AG04450 (cell line): ENCODE measurements around the gene RAP2B. TPM values are rescaled to one million over a fixed set of nuclear protein-coding genes. Genes with fewer than 3 reads are reported as not detected.
"Not testable (repeated sequence)": the region's sequence is repeated elsewhere in the genome, so short reads cannot be mapped to it uniquely, and the experiment has no call there.

Experiments
- CTCF ChIA-PET: fragments of 300-600, 350-600 bp; formaldehyde crosslinking; extraction: SDS; loops from one replicate; lab custom pipeline; 2022; ENCODE audit warnings: antibody characterized with exemption, inconsistent platforms; lab: Charles Lee
- POLR2A ChIA-PET: fragments of 350-600 bp; formaldehyde crosslinking; extraction: SDS; loops from one replicate; lab custom pipeline; 2021; ENCODE audit warnings: antibody characterized with exemption, inconsistent platforms; lab: Yijun Ruan, JAX
- DNase-seq: peaks from one replicate; pipeline ENCODE4 v3.0.0-alpha.2; 2011; ENCODE audit warnings: low read depth, low spot score
- H3K27ac ChIP-seq: one replicate; pipeline ENCODE4 v1.5.1; 2012; ENCODE audit warnings: low read depth, low read length, control low read depth
- H3K27me3 ChIP-seq: one replicate; pipeline ENCODE4 v1.6.0; 2012; ENCODE audit warnings: low read length; ENCODE audit not compliant: control insufficient read depth, insufficient read depth
- H3K4me3 ChIP-seq: 2 replicates; pipeline ENCODE4 v1.5.1; 2011; ENCODE audit warnings: mild to moderate bottlenecking, low read depth, low read length, control low read depth
- H3K9me3 ChIP-seq: 2 replicates; pipeline ENCODE4 v1.5.1; 2012; ENCODE audit warnings: low read length; ENCODE audit not compliant: control insufficient read depth, insufficient read depth
- polyA minus RNA-seq: library from RNA; depleted of rRNA, polyadenylated mRNA; stranded (reverse); fragments of >200 nt; gene quantifications from 2 replicates; pipeline ENCODE4 v1.2.3, GENCODE V29; 2011; rRNA and poly(A)+ RNA removed
- polyA plus RNA-seq: library from polyadenylated mRNA; depleted of rRNA; stranded (reverse); fragments of >200 nt; gene quantifications from 2 replicates; pipeline ENCODE4 v1.2.3, GENCODE V29; 2011; rRNA removed
- TF ChIP-seq, protein P1 (sequence below): IDR thresholded peaks from 2 replicates; pipeline ENCODE4 v1.5.1; 2011; ENCODE audit warnings: low read depth, low read length, control low read depth, inconsistent platforms

RAP2B gene
- polyA plus RNA-seq (8.4 and 8.8 TPM in 2 replicates), polyA minus RNA-seq (18.3 and 18.9 TPM in 2 replicates)

DNA sequence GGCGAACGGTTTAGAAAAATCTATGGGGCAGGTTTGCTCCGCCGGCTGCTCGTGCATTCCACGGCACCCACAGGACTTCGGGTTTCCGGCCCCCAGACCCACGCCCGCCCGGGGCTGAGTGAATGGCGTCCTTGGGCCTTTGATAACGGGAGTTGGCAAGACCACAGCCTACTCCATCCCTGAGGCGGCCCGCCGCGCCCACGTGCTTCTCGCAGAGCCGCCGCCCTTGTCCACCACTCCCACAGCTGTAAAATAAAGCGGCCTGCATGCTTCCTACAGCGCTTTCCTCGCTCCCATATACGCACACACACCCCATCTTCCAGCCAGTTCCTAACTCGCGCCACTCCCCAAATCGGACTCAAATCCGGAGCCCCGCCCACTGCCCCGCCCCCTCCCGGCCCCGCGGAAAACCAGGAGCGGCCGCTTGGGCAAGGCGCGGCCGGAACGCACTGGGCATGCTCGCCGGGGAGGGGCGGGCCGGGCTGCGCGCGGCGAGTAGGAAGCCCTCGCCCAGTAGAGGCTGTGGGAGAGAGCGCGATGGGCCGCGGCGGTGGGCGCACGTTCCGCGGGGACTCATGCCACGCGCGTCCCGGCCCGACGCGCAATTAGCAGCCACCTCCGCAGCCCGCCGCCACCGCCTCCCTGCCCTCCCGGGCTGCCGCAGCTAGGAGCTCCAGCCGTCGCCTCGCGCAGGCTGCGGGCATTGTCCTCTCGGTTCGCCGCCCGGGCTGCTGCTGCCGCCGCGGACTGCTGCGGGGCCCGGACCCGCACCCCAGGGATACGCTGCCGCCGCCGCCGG is at the start of gene RAP2B:
Gene RAP2B, plus strand, starts transcription at position 513 of the 799 bp plus-strand sequence. CDS start 468 bp downstream, outside the sequence.
- TF ChIP-seq, protein P1, sequence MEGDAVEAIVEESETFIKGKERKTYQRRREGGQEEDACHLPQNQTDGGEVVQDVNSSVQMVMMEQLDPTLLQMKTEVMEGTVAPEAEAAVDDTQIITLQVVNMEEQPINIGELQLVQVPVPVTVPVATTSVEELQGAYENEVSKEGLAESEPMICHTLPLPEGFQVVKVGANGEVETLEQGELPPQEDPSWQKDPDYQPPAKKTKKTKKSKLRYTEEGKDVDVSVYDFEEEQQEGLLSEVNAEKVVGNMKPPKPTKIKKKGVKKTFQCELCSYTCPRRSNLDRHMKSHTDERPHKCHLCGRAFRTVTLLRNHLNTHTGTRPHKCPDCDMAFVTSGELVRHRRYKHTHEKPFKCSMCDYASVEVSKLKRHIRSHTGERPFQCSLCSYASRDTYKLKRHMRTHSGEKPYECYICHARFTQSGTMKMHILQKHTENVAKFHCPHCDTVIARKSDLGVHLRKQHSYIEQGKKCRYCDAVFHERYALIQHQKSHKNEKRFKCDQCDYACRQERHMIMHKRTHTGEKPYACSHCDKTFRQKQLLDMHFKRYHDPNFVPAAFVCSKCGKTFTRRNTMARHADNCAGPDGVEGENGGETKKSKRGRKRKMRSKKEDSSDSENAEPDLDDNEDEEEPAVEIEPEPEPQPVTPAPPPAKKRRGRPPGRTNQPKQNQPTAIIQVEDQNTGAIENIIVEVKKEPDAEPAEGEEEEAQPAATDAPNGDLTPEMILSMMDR: no peak
- H3K9me3 ChIP-seq: no peaks in the 10 kb centered on the region; the same call in 1 of the 2 replicates
- no peaks in the 10 kb centered on the region for H3K27me3 ChIP-seq
- peak; percentile 88 for DNase-seq
- peak within 1 kb of the TSS; percentile 98 for H3K27ac ChIP-seq
- POLR2A ChIA-PET: interaction anchor here (0.7 to 2.2 kb wide), 15 partner anchors 10 to 134 kb away, joined by 3 to 36 read pairs (median 5); no protein-coding TSS in a partner anchor
- H3K4me3 ChIP-seq: peak within 1 kb of the TSS; percentile 98
- CTCF ChIA-PET: interaction anchor here (1.0 to 2.6 kb wide), 8 partner anchors 119 to 607 kb away, joined by 3 to 22 read pairs (median 6); no protein-coding TSS in a partner anchor

DNA sequence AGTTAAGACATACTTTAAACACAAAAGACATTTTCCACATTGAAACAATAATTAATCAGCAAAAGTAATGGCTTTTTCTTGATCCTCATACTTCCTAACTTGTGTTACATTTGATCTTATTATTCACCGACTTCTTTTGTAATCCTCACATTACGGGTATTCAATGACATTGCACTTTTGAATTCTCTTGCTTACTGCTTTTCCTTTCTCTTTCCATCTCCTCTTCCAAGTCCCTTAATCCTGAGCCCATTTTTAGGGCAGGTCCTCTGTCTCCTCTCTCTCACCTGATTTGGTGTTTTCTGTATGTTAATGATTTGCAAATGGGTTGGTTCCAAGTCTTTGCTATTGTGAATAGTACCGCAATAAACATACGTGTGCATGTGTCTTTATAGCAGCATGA is 48.5 kb upstream of the RAP2B start:
- Histone ChIP-seq H3K27ac (no peak overlapping the region), H3K27me3 (no peaks in the 10 kb centered on the region), H3K4me3 (no peak overlapping the region), H3K9me3 (no peaks in the 10 kb centered on the region)
- DNase-seq: no peak
- ChIA-PET POLR2A (no interaction called here), CTCF (no interaction called here)
- TF ChIP-seq, protein P1: no peak

DNA sequence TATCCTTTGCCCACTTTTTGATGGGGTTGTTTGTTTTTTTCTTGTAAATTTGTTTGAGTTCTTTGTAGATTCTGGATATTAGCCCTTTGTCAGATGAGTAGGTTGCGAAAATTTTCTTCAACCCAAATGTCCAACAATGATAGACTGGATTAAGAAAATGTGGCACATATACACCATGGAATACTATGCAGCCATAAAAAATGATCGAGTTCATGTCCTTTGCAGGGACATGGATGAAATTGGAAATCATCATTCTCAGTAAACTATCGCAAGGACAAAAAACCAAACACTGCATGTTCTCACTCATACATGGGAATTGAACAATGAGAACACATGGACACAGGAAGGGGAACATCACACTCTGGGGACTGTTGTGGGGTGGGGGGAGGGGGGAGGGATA is 47.8 kb upstream of the RAP2B start:
- H3K27me3 ChIP-seq, DNase-seq, CTCF ChIA-PET, H3K27ac ChIP-seq, H3K9me3 ChIP-seq, H3K4me3 ChIP-seq, POLR2A ChIA-PET: not testable (repeated sequence)

DNA sequence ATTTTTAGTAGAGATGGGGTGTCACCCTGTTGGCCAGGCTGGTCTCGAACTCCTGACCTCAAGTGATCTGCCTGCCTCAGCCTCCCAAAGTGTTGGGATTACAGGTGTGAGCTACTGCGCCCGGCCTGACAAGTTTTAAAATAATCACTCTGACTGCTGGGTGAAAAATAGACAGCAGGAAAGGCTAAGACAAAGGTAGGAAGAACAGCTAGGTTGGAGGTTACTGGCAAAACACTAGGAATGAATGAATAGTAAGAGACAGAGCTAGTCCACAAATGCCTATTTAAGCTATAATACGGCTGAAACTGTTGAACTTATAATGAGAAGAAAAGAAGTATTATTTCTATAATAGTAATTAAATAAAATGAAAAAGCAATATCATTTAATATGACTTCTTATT is 46.7 kb upstream of the RAP2B start:
- no peak overlapping the region for H3K4me3 ChIP-seq
- H3K27me3 ChIP-seq: no peaks in the 10 kb centered on the region
- POLR2A ChIA-PET: no interaction called here
- H3K27ac ChIP-seq: no peak overlapping the region
- CTCF ChIA-PET: no interaction called here
- TF ChIP-seq, protein P1: no peak
- DNase-seq: no peak
- no peaks in the 10 kb centered on the region for H3K9me3 ChIP-seq

DNA sequence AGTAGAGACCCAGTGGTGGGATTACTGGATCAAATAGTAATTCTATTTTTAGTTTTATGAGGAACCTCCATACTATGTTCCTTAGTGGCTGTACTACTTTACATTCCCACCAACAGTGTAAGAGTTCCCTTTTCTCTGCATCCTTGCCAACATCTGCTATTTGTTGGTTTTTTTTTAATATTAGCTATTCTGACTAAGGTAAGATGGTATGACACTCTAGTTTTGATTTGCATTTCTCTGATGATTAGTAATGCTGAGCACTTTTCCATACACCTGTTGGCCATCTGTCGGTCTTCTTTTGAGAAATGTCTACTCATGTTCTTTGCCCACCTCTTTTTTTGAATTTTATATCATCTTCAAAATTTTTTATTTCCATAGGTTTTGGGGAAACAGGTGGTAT is 34.2 kb upstream of the RAP2B start:
- CTCF ChIA-PET: interaction anchor here (0.6 kb wide), 1 partner anchor 85 kb away, joined by 3 read pairs; no protein-coding TSS in a partner anchor

More for the DNA sequence above, 34.2 kb upstream of the RAP2B start:
- DNase-seq: no peak
- POLR2A ChIA-PET: no interaction called here
- H3K27me3 ChIP-seq: no peaks in the 10 kb centered on the region
- TF ChIP-seq, protein P1: no peak
- H3K9me3 ChIP-seq: no peaks in the 10 kb centered on the region
- H3K4me3 ChIP-seq: no peak overlapping the region
- H3K27ac ChIP-seq: no peak overlapping the region
